Prostate gland (tissue), 2 donors: ENCODE measurements around the gene NEIL3.

Source experiments
- POLR2A ChIP-seq: fragments of 450-650 bp; IDR thresholded peaks from one replicate; pipeline ENCODE4 v1.6.1; 2016; ENCODE audit warnings: antibody characterized with exemption, mild to moderate bottlenecking
- TF ChIP-seq, protein P1 (sequence below), 4 experiments: fragments of 200-600 bp in 2 of 4; fragments of 450-650 bp in 2 of 4; sonication (generic) in 2 of 4; IDR thresholded peaks; 1 replicate in 3 of 4; 2 replicates in 1 of 4; pipeline ENCODE4 v1.5.1; 2016 to 2019; ENCODE audit warnings: antibody characterized with exemption in 4 of 4, mild to moderate bottlenecking in 2 of 4, moderate library complexity in 2 of 4

GRCh38 chr4:177386278-177386815 lies 76.7 kb downstream of the NEIL3 start:
- TF ChIP-seq, protein P1, sequence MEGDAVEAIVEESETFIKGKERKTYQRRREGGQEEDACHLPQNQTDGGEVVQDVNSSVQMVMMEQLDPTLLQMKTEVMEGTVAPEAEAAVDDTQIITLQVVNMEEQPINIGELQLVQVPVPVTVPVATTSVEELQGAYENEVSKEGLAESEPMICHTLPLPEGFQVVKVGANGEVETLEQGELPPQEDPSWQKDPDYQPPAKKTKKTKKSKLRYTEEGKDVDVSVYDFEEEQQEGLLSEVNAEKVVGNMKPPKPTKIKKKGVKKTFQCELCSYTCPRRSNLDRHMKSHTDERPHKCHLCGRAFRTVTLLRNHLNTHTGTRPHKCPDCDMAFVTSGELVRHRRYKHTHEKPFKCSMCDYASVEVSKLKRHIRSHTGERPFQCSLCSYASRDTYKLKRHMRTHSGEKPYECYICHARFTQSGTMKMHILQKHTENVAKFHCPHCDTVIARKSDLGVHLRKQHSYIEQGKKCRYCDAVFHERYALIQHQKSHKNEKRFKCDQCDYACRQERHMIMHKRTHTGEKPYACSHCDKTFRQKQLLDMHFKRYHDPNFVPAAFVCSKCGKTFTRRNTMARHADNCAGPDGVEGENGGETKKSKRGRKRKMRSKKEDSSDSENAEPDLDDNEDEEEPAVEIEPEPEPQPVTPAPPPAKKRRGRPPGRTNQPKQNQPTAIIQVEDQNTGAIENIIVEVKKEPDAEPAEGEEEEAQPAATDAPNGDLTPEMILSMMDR (IDR thresholded peaks at IDR 0.05) = no peak
- TF ChIP-seq POLR2A = no peak
